HCT116 (cell line): ENCODE data around the gene DNAJC1. TPM values are rescaled to one million over a fixed set of nuclear protein-coding genes. Genes with fewer than 3 reads are reported as not detected.

Experiments used
- ATAC-seq: fragments of 200-7000 bp; cut with Tn5 transposase; 2 replicates; pipeline ENCODE4 v1.9.1; 2020; ENCODE audit warnings: mild to moderate bottlenecking, moderate library complexity
- BruUV-seq: library from RNA; stranded (reverse); fragments of 400-500 nt; replicated peaks from 2 replicates; lab custom pipeline; 2021; lab: Mats Ljungman, UMichigan
- CTCF ChIA-PET: fragments of 300-600 bp; sonication (Branson Sonifier 250); formaldehyde crosslinking; loops from one replicate; lab custom pipeline; 2021; ENCODE audit warnings: antibody characterized with exemption; lab: Charles Lee
- POLR2A ChIA-PET: fragments of 300-600, 350-600 bp; sonication (Branson Sonifier 250); formaldehyde crosslinking; loops from one replicate; lab custom pipeline; 2021; ENCODE audit warnings: antibody characterized with exemption; lab: Charles Lee
- RAD21 ChIA-PET, 2 experiments: fragments of 300-600 bp; sonication (Branson Sonifier 250); formaldehyde crosslinking; loops; one replicate each; lab custom pipeline; 2023; ENCODE audit warnings: low total read pairs in 2 of 2; ENCODE audit not compliant: uncharacterized antibody in 2 of 2, unreplicated experiment in 2 of 2, low non-redundant PET in 1 of 2; lab: Charles Lee
- DNase-seq: peaks from one replicate; pipeline ENCODE4 v3.0.0-alpha.2; 2010; ENCODE audit warnings: low read depth, low spot score
- H2AFZ ChIP-seq: fragments of 200-600 bp; shearing (Covaris generic), sonication (generic); 2 replicates; pipeline ENCODE4 v1.6.1; 2017; ENCODE audit warnings: low read depth, mixed run types, mixed read lengths, antibody characterized with exemption, low read length; ENCODE audit not compliant: poor library complexity, severe bottlenecking
- H3K27ac ChIP-seq: 2 replicates; pipeline ENCODE4 v1.5.1; 2012; ENCODE audit warnings: low read depth, low read length
- H3K27me3 ChIP-seq: fragments of 200-600 bp; sonication (generic); 2 replicates; pipeline ENCODE4 v1.6.1; 2016; ENCODE audit warnings: mixed run types, low read length, mixed read lengths; ENCODE audit not compliant: insufficient read depth
- H3K36me3 ChIP-seq, 2 experiments: fragments of 200-500 bp in 1 of 2; fragments of 200-600 bp in 1 of 2; sonication (Bioruptor generic) in 1 of 2; sonication (generic) in 1 of 2; 2 replicates each; pipeline versions ENCODE4 v1.5.1 to v1.6.1; 2014 to 2016; ENCODE audit warnings: low read length in 2 of 2, inconsistent platforms in 1 of 2, mixed read lengths in 1 of 2, mixed run types in 1 of 2; ENCODE audit not compliant: insufficient read depth in 2 of 2, control insufficient read depth in 1 of 2
- H3K4me1 ChIP-seq, 2 experiments: fragments of 200-600 bp in 1 of 2; sonication (generic) in 1 of 2; 2 replicates each; pipeline versions ENCODE4 v1.5.1 to v1.6.1; 2012 to 2017; ENCODE audit warnings: low read length in 2 of 2, inconsistent platforms in 1 of 2, mild to moderate bottlenecking in 1 of 2, mixed read lengths in 1 of 2, mixed run types in 1 of 2, moderate library complexity in 1 of 2; ENCODE audit not compliant: insufficient read depth in 2 of 2, control insufficient read depth in 1 of 2
- H3K4me2 ChIP-seq: fragments of 200-600 bp; sonication (generic); 2 replicates; pipeline ENCODE4 v1.6.1; 2017; ENCODE audit warnings: mixed run types, low read length, mixed read lengths
- H3K4me3 ChIP-seq, 2 experiments: fragments of 200-600 bp in 1 of 2; sonication (generic) in 1 of 2; replicated peaks in 1 of 2; 2 replicates each; pipeline ENCODE4 v1.5.1; 2011 to 2016; ENCODE audit warnings: low read length in 2 of 2, control low read depth in 1 of 2, low read depth in 1 of 2, mild to moderate bottlenecking in 1 of 2, mixed read lengths in 1 of 2, mixed run types in 1 of 2
- H3K79me2 ChIP-seq: fragments of 200-600 bp; sonication (generic); 2 replicates; pipeline ENCODE4 v1.6.1; 2017; ENCODE audit warnings: mild to moderate bottlenecking, mixed run types, low read length, moderate library complexity, mixed read lengths; ENCODE audit not compliant: insufficient read depth
- H3K9ac ChIP-seq: fragments of 200-600 bp; sonication (generic); 2 replicates; pipeline ENCODE4 v1.6.1; 2016; ENCODE audit warnings: low read length, mixed read lengths
- H3K9me2 ChIP-seq: fragments of 200-600 bp; sonication (generic), shearing (Covaris generic); 2 replicates; pipeline ENCODE4 v1.6.1; 2017; ENCODE audit warnings: mixed run types, mild to moderate bottlenecking, moderate library complexity; ENCODE audit not compliant: insufficient read depth
- H3K9me3 ChIP-seq, 2 experiments: fragments of 200-500 bp in 1 of 2; fragments of 200-600 bp in 1 of 2; sonication (Bioruptor generic) in 1 of 2; sonication (generic) in 1 of 2; 2 replicates each; pipeline ENCODE4 v1.6.1; 2014 to 2017; ENCODE audit warnings: low read length in 2 of 2, mixed read lengths in 2 of 2, inconsistent platforms in 1 of 2, low read depth in 1 of 2, mild to moderate bottlenecking in 1 of 2, mixed run types in 1 of 2, moderate library complexity in 1 of 2; ENCODE audit not compliant: control insufficient read depth in 1 of 2, insufficient read depth in 1 of 2
- H4K20me1 ChIP-seq: fragments of 200-600 bp; sonication (generic), shearing (Covaris generic); 2 replicates; pipeline ENCODE4 v1.6.1; 2017; ENCODE audit warnings: mixed run types, mild to moderate bottlenecking, moderate library complexity; ENCODE audit not compliant: insufficient read depth
- CBX3 ChIP-seq: IDR thresholded peaks from 2 replicates; pipeline ENCODE4 v1.6.1; 2012; ENCODE audit warnings: low read depth
- CEBPB ChIP-seq: IDR thresholded peaks from 2 replicates; pipeline ENCODE4 v1.6.1; 2012; ENCODE audit warnings: low read depth
- ELF1 ChIP-seq: IDR thresholded peaks from 2 replicates; pipeline ENCODE4 v1.6.1; 2012; ENCODE audit warnings: low read depth, borderline replicate concordance
- EZH2phosphoT487 ChIP-seq: fragments of 200-600 bp; IDR thresholded peaks from 2 replicates; pipeline ENCODE4 v1.6.1; 2018; ENCODE audit warnings: antibody characterized with exemption, borderline replicate concordance
- FOSL1 ChIP-seq: IDR thresholded peaks from 2 replicates; pipeline ENCODE4 v1.6.1; 2012; ENCODE audit warnings: low read depth
- POLR2AphosphoS5 ChIP-seq: IDR thresholded peaks from 2 replicates; pipeline ENCODE4 v1.6.1; 2011; ENCODE audit warnings: mild to moderate bottlenecking, low read depth, low read length, moderate library complexity
- RAD21 ChIP-seq: IDR thresholded peaks from 2 replicates; pipeline ENCODE4 v1.6.1; 2012; ENCODE audit warnings: low read depth, mild to moderate bottlenecking
- SIN3A ChIP-seq: IDR thresholded peaks from 2 replicates; pipeline ENCODE4 v1.6.1; 2012; ENCODE audit warnings: low read depth
- TCF7L2 ChIP-seq: IDR thresholded peaks from 2 replicates; pipeline ENCODE4 v1.7.0; 2011; ENCODE audit warnings: borderline replicate concordance, inconsistent platforms; ENCODE audit not compliant: insufficient read depth, insufficient read length; ENCODE audit errors: extremely low read depth
- YY1 ChIP-seq: IDR thresholded peaks from 2 replicates; pipeline ENCODE4 v1.6.1; 2011; ENCODE audit warnings: low read length, low read depth, moderate library complexity, mild to moderate bottlenecking; ENCODE audit not compliant: insufficient replicate concordance; ENCODE audit errors: extremely low read depth
- ZFX ChIP-seq: fragments of 450-650 bp; IDR thresholded peaks from 2 replicates; pipeline ENCODE4 v1.6.1; 2017
- ZNF274 ChIP-seq: fragments of 200-500 bp; sonication (Bioruptor generic); IDR thresholded peaks from 2 replicates; pipeline ENCODE4 v1.6.1; 2014; ENCODE audit warnings: mild to moderate bottlenecking, low read depth, low read length, inconsistent platforms
- intact Hi-C: fragments of 100-400 bp; cut with micrococcal nuclease; formaldehyde crosslinking; loops from 2 replicates; pipeline ENCODE4 v1.10.0; 2022
- total RNA-seq: library from RNA; stranded (reverse); gene quantifications from one replicate; pipeline ENCODE4 v1.2.1, GENCODE V29; 2021; ENCODE audit not compliant: unreplicated experiment
- TF ChIP-seq, protein P1 (sequence below): IDR thresholded peaks from 2 replicates; pipeline ENCODE4 v1.6.1; 2012
- TF ChIP-seq, protein P2 (sequence below): IDR thresholded peaks from 2 replicates; pipeline ENCODE4 v1.6.1; 2012
- TF ChIP-seq, protein P3 (sequence below): IDR thresholded peaks from 2 replicates; pipeline ENCODE4 v1.6.1; 2012; ENCODE audit warnings: low read depth

DNAJC1 gene
- total RNA-seq, 1 experiment from 2014 or later: 17.9 TPM

DNA sequence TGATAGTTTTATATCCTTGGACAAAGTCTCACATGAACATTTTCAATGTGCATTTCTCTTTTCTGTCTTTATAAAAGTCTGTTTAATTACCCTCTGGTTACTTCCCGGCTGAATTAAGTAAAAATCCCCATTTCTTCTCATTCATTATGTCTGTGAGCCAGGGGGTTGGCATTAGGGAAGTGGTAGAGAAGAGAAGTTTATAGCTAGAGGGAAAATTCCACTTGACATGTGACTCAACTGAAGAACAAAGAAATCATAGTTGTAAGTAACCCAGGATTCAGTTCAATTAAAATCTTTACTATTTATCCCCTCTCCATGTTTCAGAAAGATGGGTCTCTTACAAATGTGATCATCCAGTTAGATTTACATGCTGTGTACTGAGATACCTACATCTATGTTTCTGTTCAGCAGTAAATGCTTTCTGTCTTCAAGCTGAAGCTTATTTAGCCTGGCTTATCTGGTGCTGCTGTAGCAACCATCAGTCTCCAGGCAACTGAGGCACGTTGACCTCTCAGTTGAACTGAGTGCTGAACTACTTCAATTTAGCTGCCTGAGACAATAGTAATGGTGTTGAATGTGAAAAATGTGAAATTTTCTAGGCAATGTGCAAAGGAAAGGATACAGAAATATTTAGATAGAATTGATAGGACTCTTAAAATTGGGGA is 287.9 kb downstream of the DNAJC1 start:
- no peaks in the 10 kb centered on the region for H3K36me3 ChIP-seq
- ChIA-PET POLR2A (no interaction called here), RAD21 (no interaction called here)
- peak; percentile 50; the same call in 1 of the 2 replicates for ATAC-seq
- H3K27me3 ChIP-seq: no peaks in the 10 kb centered on the region
- H3K4me3 ChIP-seq: no peak overlapping the region
- no peak overlapping the region for H3K9ac ChIP-seq
- BruUV-seq: no TSS peak
- no peaks in the 10 kb centered on the region for H3K9me2 ChIP-seq
- TF ChIP-seq ZFX (no peak), CEBPB (no peak), TCF7L2 (no peak), EZH2phosphoT487 (no peak), FOSL1 (no peak), CBX3 (no peak), SIN3A (no peak), ZNF274 (no peak), ELF1 (no peak), YY1 (no peak), RAD21 (no peak), POLR2AphosphoS5 (no peak)
- TF ChIP-seq, protein P1, sequence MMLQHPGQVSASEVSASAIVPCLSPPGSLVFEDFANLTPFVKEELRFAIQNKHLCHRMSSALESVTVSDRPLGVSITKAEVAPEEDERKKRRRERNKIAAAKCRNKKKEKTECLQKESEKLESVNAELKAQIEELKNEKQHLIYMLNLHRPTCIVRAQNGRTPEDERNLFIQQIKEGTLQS: no peak
- TF ChIP-seq, protein P2, sequence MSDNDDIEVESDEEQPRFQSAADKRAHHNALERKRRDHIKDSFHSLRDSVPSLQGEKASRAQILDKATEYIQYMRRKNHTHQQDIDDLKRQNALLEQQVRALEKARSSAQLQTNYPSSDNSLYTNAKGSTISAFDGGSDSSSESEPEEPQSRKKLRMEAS: no peak
- TF ChIP-seq, protein P3, sequence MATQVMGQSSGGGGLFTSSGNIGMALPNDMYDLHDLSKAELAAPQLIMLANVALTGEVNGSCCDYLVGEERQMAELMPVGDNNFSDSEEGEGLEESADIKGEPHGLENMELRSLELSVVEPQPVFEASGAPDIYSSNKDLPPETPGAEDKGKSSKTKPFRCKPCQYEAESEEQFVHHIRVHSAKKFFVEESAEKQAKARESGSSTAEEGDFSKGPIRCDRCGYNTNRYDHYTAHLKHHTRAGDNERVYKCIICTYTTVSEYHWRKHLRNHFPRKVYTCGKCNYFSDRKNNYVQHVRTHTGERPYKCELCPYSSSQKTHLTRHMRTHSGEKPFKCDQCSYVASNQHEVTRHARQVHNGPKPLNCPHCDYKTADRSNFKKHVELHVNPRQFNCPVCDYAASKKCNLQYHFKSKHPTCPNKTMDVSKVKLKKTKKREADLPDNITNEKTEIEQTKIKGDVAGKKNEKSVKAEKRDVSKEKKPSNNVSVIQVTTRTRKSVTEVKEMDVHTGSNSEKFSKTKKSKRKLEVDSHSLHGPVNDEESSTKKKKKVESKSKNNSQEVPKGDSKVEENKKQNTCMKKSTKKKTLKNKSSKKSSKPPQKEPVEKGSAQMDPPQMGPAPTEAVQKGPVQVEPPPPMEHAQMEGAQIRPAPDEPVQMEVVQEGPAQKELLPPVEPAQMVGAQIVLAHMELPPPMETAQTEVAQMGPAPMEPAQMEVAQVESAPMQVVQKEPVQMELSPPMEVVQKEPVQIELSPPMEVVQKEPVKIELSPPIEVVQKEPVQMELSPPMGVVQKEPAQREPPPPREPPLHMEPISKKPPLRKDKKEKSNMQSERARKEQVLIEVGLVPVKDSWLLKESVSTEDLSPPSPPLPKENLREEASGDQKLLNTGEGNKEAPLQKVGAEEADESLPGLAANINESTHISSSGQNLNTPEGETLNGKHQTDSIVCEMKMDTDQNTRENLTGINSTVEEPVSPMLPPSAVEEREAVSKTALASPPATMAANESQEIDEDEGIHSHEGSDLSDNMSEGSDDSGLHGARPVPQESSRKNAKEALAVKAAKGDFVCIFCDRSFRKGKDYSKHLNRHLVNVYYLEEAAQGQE: no peak
- TF ChIP-seq, all 23 proteins: peak for 0
- peak; percentile 15 for DNase-seq
- Histone ChIP-seq H3K4me2 (peak overlapping the region; percentile 3; the same call in 1 of the 2 replicates), H2AFZ (no peak overlapping the region), H4K20me1 (no peaks in the 10 kb centered on the region), H3K4me1 (peaks cover 8 to 16% of the 10 kb centered on the region in 2 experiments), H3K9me3 (no peaks in the 10 kb centered on the region), H3K27ac (no peak overlapping the region), H3K79me2 (peaks cover 13% of the 10 kb centered on the region)
- CTCF ChIA-PET: no interaction called here
- intact Hi-C loops: no loop called here
